Measurements from ENCODE around the gene SETBP1. TPM values are rescaled to one million over a fixed set of nuclear protein-coding genes. Genes with fewer than 3 reads are reported as not detected.

The SETBP1 gene
- polyA plus RNA-seq, 1 experiment = 0.71 TPM

GRCh38 chr18:45056926-45057325 is 376.2 kb downstream of the SETBP1 start:
- Histone ChIP-seq H3K4me3 (ENCODE audit: low read depth, low read length) (no peak overlapping the region), H3K27me3 (ENCODE audit: control insufficient read depth, insufficient read depth, low read length) (no peaks in the 10 kb centered on the region), H3K9me3 (ENCODE audit: control insufficient read depth, insufficient read depth, low read length) (no peaks in the 10 kb centered on the region), H3K27ac (ENCODE audit: low read depth, low read length) (no peak overlapping the region)
- POLR2A ChIA-PET = no interaction called here
- CTCF ChIA-PET = interaction anchor here (0.8 kb wide), 1 partner anchor 13 kb away, joined by 4 read pairs; no protein-coding TSS in a partner anchor
- peak; percentile 6 for DNase-seq (ENCODE audit: low read depth, low spot score)
- TF ChIP-seq CTCF (IDR thresholded peaks at IDR 0.05; ENCODE audit: low read depth, low read length) = no peak; the same call in 1 of the 2 replicates

GRCh38 chr18:45057955-45058600 is 377.4 kb downstream of the SETBP1 start:
- no peak overlapping the region for H3K27ac ChIP-seq (ENCODE audit: low read depth, low read length)
- H3K4me3 ChIP-seq (ENCODE audit: low read depth, low read length) = no peak overlapping the region
- no peak for TF ChIP-seq CTCF (IDR thresholded peaks at IDR 0.05; ENCODE audit: low read depth, low read length)
- no peaks in the 10 kb centered on the region for H3K27me3 ChIP-seq (ENCODE audit: control insufficient read depth, insufficient read depth, low read length)
- ChIA-PET POLR2A (no interaction called here), CTCF (no interaction called here)
- no peaks in the 10 kb centered on the region; the same call in 1 of the 2 replicates for H3K9me3 ChIP-seq (ENCODE audit: control insufficient read depth, insufficient read depth, low read length)
- DNase-seq (ENCODE audit: low read depth, low spot score) = no peak

- no peaks in the 10 kb centered on the region for H3K27me3 ChIP-seq (ENCODE audit: control insufficient read depth, insufficient read depth, low read length)
- no peak for TF ChIP-seq CTCF (IDR thresholded peaks at IDR 0.05; ENCODE audit: low read depth, low read length)
- ChIA-PET CTCF (interaction anchor here (1.1 to 1.3 kb wide), 2 partner anchors 8 to 325 kb away, joined by 3 read pairs; no protein-coding TSS in a partner anchor), POLR2A (no interaction called here)
- no peak overlapping the region for H3K4me3 ChIP-seq (ENCODE audit: low read depth, low read length)
- H3K9me3 ChIP-seq (ENCODE audit: control insufficient read depth, insufficient read depth, low read length) = peaks cover 5% of the 10 kb centered on the region
- no peak overlapping the region for H3K27ac ChIP-seq (ENCODE audit: low read depth, low read length)
- DNase-seq (ENCODE audit: low read depth, low spot score) = peak; percentile 24
Measured at GRCh38 chr18:45059695-45060094, 379.0 kb downstream of the SETBP1 start.

- no peak overlapping the region for H3K27ac ChIP-seq (ENCODE audit: low read depth, low read length)
- H3K27me3 ChIP-seq (ENCODE audit: control insufficient read depth, insufficient read depth, low read length) = no peaks in the 10 kb centered on the region
- no peak for DNase-seq (ENCODE audit: low read depth, low spot score)
- TF ChIP-seq CTCF (IDR thresholded peaks at IDR 0.05; ENCODE audit: low read depth, low read length) = no peak
- POLR2A ChIA-PET = no interaction called here
- peaks cover 5% of the 10 kb centered on the region for H3K9me3 ChIP-seq (ENCODE audit: control insufficient read depth, insufficient read depth, low read length)
- CTCF ChIA-PET = interaction anchor here (1.3 kb wide), 1 partner anchor 325 kb away, joined by 3 read pairs; no protein-coding TSS in a partner anchor
- no peak overlapping the region for H3K4me3 ChIP-seq (ENCODE audit: low read depth, low read length)
Measured at GRCh38 chr18:45060102-45060501, 379.4 kb downstream of the SETBP1 start.

GRCh38 chr18:45061359-45061758 is 380.7 kb downstream of the SETBP1 start:
- Histone ChIP-seq H3K9me3 (ENCODE audit: control insufficient read depth, insufficient read depth, low read length) (peaks cover 5% of the 10 kb centered on the region), H3K27ac (ENCODE audit: low read depth, low read length) (no peak overlapping the region), H3K4me3 (ENCODE audit: low read depth, low read length) (no peak overlapping the region), H3K27me3 (ENCODE audit: control insufficient read depth, insufficient read depth, low read length) (no peaks in the 10 kb centered on the region)
- CTCF ChIA-PET = no interaction called here
- POLR2A ChIA-PET = no interaction called here
- DNase-seq (ENCODE audit: low read depth, low spot score) = no peak
- TF ChIP-seq CTCF (IDR thresholded peaks at IDR 0.05; ENCODE audit: low read depth, low read length) = no peak

All from AG04450 (cell line).